ENCODE data around the gene ZFPM1.

ZFPM1 gene

DNA sequence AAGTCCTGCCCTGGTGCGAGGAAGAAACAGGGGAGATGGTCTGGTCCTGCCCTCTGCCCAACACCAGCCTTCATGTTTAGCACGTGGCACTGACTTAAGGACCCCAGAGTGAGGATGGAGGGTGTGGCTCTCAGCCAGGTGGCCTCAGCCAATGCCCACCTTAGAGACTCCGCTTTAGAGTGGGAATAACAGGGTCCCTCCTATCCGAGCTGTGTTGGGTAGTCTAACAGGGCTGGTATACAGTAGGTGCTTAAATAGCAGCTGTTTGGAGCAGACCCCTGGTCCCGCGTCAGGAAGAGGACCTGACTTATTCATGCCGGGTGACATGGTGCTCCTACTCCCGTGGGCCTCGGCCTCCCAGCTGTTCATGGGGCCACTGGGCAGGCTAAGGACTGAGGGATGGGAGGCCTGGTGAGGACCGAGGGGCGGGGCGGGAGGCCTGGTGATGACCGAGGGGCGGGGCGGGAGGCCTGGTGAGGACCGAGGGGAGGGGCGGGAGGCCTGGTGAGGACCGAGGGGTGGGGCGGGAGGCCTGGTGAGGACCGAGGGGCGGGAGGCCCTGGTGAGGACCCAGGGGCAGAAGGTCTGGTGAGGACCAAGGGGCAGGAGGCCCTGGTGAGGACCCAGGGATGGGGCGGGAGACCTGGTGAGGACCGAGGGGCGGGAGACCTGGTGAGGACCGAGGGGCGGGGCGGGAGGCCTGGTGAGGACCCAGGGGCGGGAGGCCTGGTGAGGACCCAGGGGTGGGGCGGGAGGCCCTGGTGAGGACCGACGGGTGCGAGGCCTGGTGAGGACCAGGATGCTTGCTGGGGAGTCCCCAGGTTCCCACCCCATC lies 7.6 kb downstream of the ZFPM1 start:
- Histone ChIP-seq H3K4me3 (replicated peaks; ENCODE audit: insufficient read depth, low read length) (no peak overlapping the region), H3K27ac (replicated peaks) (no peak overlapping the region)
- TF ChIP-seq POLR2AphosphoS5 (IDR thresholded peaks at IDR 0.05; ENCODE audit: low read depth) (no peak), SPI1 (IDR thresholded peaks at IDR 0.05; ENCODE audit: borderline replicate concordance, low read depth) (no peak)

GRCh38 chr16:88461331-88462269 lies 8.5 kb downstream of the ZFPM1 start:
- Histone ChIP-seq H3K27ac (replicated peaks) (no peak overlapping the region), H3K4me3 (replicated peaks; ENCODE audit: insufficient read depth, low read length) (no peak overlapping the region), H3K27me3 (ENCODE audit: insufficient read depth, poor library complexity, severe bottlenecking) (no peaks in the 10 kb centered on the region)
- TF ChIP-seq POLR2AphosphoS5 (IDR thresholded peaks at IDR 0.05; ENCODE audit: low read depth), result no peak
- no peak for TF ChIP-seq GABPA (IDR thresholded peaks at IDR 0.05; ENCODE audit: low read depth)
- TF ChIP-seq CTCF (IDR thresholded peaks at IDR 0.05; ENCODE audit: insufficient read depth, low read length), result no peak
- TF ChIP-seq SPI1 (IDR thresholded peaks at IDR 0.05; ENCODE audit: borderline replicate concordance, low read depth), result no peak
- TF ChIP-seq, protein P1, sequence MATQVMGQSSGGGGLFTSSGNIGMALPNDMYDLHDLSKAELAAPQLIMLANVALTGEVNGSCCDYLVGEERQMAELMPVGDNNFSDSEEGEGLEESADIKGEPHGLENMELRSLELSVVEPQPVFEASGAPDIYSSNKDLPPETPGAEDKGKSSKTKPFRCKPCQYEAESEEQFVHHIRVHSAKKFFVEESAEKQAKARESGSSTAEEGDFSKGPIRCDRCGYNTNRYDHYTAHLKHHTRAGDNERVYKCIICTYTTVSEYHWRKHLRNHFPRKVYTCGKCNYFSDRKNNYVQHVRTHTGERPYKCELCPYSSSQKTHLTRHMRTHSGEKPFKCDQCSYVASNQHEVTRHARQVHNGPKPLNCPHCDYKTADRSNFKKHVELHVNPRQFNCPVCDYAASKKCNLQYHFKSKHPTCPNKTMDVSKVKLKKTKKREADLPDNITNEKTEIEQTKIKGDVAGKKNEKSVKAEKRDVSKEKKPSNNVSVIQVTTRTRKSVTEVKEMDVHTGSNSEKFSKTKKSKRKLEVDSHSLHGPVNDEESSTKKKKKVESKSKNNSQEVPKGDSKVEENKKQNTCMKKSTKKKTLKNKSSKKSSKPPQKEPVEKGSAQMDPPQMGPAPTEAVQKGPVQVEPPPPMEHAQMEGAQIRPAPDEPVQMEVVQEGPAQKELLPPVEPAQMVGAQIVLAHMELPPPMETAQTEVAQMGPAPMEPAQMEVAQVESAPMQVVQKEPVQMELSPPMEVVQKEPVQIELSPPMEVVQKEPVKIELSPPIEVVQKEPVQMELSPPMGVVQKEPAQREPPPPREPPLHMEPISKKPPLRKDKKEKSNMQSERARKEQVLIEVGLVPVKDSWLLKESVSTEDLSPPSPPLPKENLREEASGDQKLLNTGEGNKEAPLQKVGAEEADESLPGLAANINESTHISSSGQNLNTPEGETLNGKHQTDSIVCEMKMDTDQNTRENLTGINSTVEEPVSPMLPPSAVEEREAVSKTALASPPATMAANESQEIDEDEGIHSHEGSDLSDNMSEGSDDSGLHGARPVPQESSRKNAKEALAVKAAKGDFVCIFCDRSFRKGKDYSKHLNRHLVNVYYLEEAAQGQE (IDR thresholded peaks at IDR 0.05; ENCODE audit: insufficient replicate concordance, low read depth), result no peak
- no peak for DNase-seq (ENCODE audit: low read depth in 1 of 2, low spot score in 1 of 2)

More for the DNA sequence above, 7.6 kb downstream of the ZFPM1 start:
- H3K27me3 ChIP-seq (ENCODE audit: insufficient read depth, poor library complexity, severe bottlenecking), result no peaks in the 10 kb centered on the region
- no peak for DNase-seq (ENCODE audit: low read depth in 1 of 2, low spot score in 1 of 2)

DNA sequence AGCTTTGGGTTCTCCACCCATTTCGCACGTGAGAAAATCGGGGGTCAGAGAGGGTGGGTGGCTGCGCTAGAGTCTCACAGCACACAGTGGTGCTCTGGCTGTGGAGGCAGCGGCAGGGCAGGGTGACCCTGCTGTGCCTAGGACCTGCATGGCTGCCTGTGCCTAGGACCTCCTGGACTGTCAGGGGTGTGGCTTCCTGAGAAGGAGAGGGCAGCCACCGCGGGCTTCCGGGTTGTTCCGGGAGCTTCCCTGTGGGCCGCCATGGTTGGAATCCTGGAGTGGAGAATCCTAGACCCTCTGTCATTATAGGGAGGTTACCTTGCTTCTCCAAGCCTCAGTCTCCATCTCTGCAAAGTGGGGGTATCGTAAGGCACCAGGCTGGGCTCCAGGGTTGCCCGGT lies 9.3 kb downstream of the ZFPM1 start:
- TF ChIP-seq POLR2AphosphoS5 (IDR thresholded peaks at IDR 0.05; ENCODE audit: low read depth) (no peak), CTCF (IDR thresholded peaks at IDR 0.05; ENCODE audit: insufficient read depth, low read length) (no peak), SPI1 (IDR thresholded peaks at IDR 0.05; ENCODE audit: borderline replicate concordance, low read depth) (no peak), GABPA (IDR thresholded peaks at IDR 0.05; ENCODE audit: low read depth) (no peak)
- TF ChIP-seq, protein P1 (IDR thresholded peaks at IDR 0.05; ENCODE audit: insufficient replicate concordance, low read depth), result no peak

DNA sequence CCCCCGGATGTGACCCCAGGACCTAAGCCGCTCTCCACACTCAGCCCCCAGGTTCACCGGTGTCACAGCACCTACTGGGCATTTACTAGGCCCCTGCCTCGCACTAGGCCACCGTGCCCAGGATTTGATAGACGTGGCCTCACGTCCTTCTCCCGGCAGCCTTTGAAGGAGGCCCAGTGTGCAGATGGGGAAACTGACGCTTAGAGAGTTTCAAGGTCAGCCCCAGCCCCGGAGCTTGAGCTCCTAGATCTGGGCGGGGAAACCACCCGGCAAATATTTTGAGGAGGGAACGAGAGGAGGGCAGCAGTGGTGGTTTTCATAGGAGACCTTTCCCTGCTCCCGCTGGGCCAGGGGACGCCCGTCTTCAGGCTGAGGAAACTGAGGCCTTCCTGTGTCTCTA lies 10.3 kb downstream of the ZFPM1 start:
- Histone ChIP-seq H3K4me3 (replicated peaks; ENCODE audit: insufficient read depth, low read length) (no peak overlapping the region), H3K27ac (replicated peaks) (no peak overlapping the region), H3K27me3 (ENCODE audit: insufficient read depth, poor library complexity, severe bottlenecking) (no peaks in the 10 kb centered on the region)
- no peak for DNase-seq (ENCODE audit: low read depth in 1 of 2, low spot score in 1 of 2)
- TF ChIP-seq CTCF (IDR thresholded peaks at IDR 0.05; ENCODE audit: insufficient read depth, low read length) (no peak), POLR2AphosphoS5 (IDR thresholded peaks at IDR 0.05; ENCODE audit: low read depth) (no peak), GABPA (IDR thresholded peaks at IDR 0.05; ENCODE audit: low read depth) (no peak), SPI1 (IDR thresholded peaks at IDR 0.05; ENCODE audit: borderline replicate concordance, low read depth) (no peak)
- TF ChIP-seq, protein P1 (IDR thresholded peaks at IDR 0.05; ENCODE audit: insufficient replicate concordance, low read depth), result no peak

More for the DNA sequence above, 9.3 kb downstream of the ZFPM1 start:
- no peak overlapping the region for H3K4me3 ChIP-seq (replicated peaks; ENCODE audit: insufficient read depth, low read length)
- no peak overlapping the region for H3K27ac ChIP-seq (replicated peaks)
- H3K27me3 ChIP-seq (ENCODE audit: insufficient read depth, poor library complexity, severe bottlenecking), result no peaks in the 10 kb centered on the region
- no peak for DNase-seq (ENCODE audit: low read depth in 1 of 2, low spot score in 1 of 2)

All from HL-60 (cell line).